SK-N-MC (cell line): ENCODE data around the gene SMAD7.

Source experiments
- EZH2 ChIP-seq: fragments of 200-600 bp; sonication (generic); IDR thresholded peaks from one replicate; pipeline ENCODE4 v1.6.1; 2017; ENCODE audit warnings: antibody characterized with exemption
- POLR2AphosphoS5 ChIP-seq: IDR thresholded peaks from 2 replicates; pipeline ENCODE4 v1.6.1; 2012; ENCODE audit warnings: mild to moderate bottlenecking, low read depth, low read length, borderline replicate concordance

- no peak for TF ChIP-seq EZH2
- no peak for TF ChIP-seq POLR2AphosphoS5
Measured at GRCh38 chr18:48985161-48985560, 34.4 kb upstream of the SMAD7 start.
